ENCODE results near the gene IL11. TPM values are rescaled to one million over a fixed set of nuclear protein-coding genes. Genes with fewer than 3 reads are reported as not detected.

The IL11 gene
- total RNA-seq, 6 donors from 2014 or later = 0.20 to 0.34 TPM; not detected in 4

DNA sequence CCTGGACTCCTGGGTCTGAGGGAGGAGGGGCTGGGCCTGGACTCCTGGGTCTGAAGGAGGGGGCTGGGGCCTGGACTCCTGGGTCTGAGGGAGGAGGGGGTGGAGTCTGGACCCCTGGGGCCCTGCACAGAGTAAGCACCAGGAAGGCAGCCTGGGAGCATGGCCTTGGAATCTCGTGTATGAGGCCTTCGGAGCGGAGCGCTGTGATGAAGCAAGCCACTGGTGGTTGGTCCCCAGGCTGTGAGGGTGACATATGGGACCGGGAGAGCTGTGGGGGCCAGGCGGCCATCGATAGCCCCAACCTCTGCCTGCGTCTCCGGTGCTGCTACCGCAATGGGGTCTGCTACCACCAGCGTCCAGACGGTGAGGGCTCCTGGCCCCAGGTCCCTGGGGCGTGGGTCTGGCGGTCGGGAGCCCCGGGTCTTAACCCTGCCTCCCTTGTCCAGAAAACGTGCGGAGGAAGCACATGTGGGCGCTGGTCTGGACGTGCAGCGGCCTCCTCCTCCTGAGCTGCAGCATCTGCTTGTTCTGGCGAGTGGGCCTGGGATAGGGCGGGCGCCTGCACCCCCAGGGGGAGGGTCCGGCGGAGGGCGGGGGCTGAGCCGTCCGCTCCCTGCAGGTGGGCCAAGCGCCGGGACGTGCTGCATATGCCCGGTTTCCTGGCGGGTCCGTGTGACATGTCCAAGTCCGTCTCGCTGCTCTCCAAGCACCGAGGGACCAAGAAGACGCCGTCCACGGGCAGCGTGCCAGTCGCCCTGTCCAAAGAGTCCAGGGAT lies 7.3 kb upstream of the IL11 start:
- Histone ChIP-seq H3K4me1 (peaks cover 0 to 9% (median 8%) of the 10 kb centered on the region in 4 donors), H3K36me3 (no peaks in the 10 kb centered on the region), H3K27me3 (peaks cover 0 to 23% (median 8%) of the 10 kb centered on the region in 4 donors), H3K4me3 (no peak overlapping the region), H3K9me3 (no peaks in the 10 kb centered on the region), H3K27ac (no peak overlapping the region)
- ATAC-seq (ENCODE audit: low FRiP score in 2 of 2) = no peak
- DNase-seq = peak in 1 of 2 donors; percentile 83
- 38 to 41% methylated on average over 13 to 34 of the region's 43 CpGs for WGBS, 2 donors
- TF ChIP-seq POLR2A (IDR thresholded peaks at IDR 0.05) = no peak
- no peak for TF ChIP-seq POLR2AphosphoS5 (IDR thresholded peaks at IDR 0.05)
- TF ChIP-seq CTCF (IDR thresholded peaks at IDR 0.05) = no peak
- TF ChIP-seq EP300 (IDR thresholded peaks at IDR 0.05) = no peak

DNA sequence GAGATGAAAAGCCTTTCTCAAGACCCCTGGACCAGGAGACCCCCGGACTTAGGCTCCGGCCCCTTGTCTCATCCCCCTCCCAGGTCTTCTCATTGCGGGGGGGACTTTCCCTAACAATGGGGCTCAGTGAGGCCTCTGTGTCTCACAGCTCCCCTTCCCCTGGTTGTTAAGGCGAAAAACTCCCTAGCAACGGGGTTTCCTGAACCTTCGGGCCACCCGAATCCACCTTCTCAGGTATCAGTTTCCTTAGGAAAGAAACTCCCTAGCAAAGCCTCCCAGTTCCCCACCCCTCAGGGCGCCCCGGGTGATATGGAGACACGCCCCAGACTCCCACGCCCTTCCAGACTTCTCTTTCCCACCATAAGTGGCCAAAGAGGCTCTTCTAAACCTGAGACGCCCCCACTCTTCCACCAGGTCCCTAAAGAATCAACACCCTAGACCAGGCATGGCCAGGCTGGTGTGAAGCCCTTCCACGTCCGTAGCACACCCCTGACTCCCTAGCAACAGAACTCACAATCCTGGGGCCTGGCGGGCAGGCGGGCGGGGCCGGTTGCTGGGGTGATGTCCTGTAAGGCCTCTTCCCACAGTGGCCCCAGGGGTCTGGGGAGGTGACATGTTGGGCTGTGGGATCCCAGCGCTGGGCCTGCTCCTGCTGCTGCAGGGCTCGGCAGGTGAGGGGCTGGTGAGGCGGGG lies 6.1 kb upstream of the IL11 start, which contains the start of gene TMEM190:
TMEM190 (plus strand) TSS at position 586 of the 693 bp plus-strand sequence; CDS start at position 614, 28 bp downstream.
- ATAC-seq (ENCODE audit: low FRiP score in 2 of 2) (no peak), DNase-seq (peak in 1 of 2 donors; percentile 85)
- H3K4me1 ChIP-seq = peaks cover 0 to 9% (median 8%) of the 10 kb centered on the region in 4 donors
- H3K27me3 ChIP-seq = peaks cover 0 to 30% (median 13%) of the 10 kb centered on the region in 4 donors
- no peak within 1 kb of the TSS for H3K4me3 ChIP-seq
- WGBS, 2 donors = 40 to 42% methylated on average over 18 of the region's 21 CpGs
- no peak within 1 kb of the TSS for H3K27ac ChIP-seq
- no peaks in the 10 kb centered on the region for H3K36me3 ChIP-seq
- TF ChIP-seq POLR2A (IDR thresholded peaks at IDR 0.05) = no peak
- TF ChIP-seq CTCF (IDR thresholded peaks at IDR 0.05) = no peak
- TF ChIP-seq POLR2AphosphoS5 (IDR thresholded peaks at IDR 0.05) = no peak
- TF ChIP-seq EP300 (IDR thresholded peaks at IDR 0.05) = no peak
- no peaks in the 10 kb centered on the region for H3K9me3 ChIP-seq

- Histone ChIP-seq H3K27ac (peak overlapping the region in 1 of 4 donors; percentile 39), H3K4me1 (peaks cover 7 to 23% (median 17%) of the 10 kb centered on the region in 4 donors), H3K9me3 (no peaks in the 10 kb centered on the region), H3K27me3 (peaks cover 1 to 49% (median 26%) of the 10 kb centered on the region in 4 donors), H3K4me3 (no peak overlapping the region), H3K36me3 (no peaks in the 10 kb centered on the region)
- DNase-seq = peak in 1 of 2 donors; percentile 84
- WGBS, 2 donors = 10 to 19% methylated on average over 18 to 29 of the region's 31 CpGs
- no peak for ATAC-seq (ENCODE audit: low FRiP score in 2 of 2)
- TF ChIP-seq POLR2A (IDR thresholded peaks at IDR 0.05) (no peak), EP300 (IDR thresholded peaks at IDR 0.05) (no peak), CTCF (IDR thresholded peaks at IDR 0.05) (no peak), POLR2AphosphoS5 (IDR thresholded peaks at IDR 0.05) (no peak)
Observed at GRCh38 chr19:55373993-55374757, 3.9 kb upstream of the IL11 start.

DNA sequence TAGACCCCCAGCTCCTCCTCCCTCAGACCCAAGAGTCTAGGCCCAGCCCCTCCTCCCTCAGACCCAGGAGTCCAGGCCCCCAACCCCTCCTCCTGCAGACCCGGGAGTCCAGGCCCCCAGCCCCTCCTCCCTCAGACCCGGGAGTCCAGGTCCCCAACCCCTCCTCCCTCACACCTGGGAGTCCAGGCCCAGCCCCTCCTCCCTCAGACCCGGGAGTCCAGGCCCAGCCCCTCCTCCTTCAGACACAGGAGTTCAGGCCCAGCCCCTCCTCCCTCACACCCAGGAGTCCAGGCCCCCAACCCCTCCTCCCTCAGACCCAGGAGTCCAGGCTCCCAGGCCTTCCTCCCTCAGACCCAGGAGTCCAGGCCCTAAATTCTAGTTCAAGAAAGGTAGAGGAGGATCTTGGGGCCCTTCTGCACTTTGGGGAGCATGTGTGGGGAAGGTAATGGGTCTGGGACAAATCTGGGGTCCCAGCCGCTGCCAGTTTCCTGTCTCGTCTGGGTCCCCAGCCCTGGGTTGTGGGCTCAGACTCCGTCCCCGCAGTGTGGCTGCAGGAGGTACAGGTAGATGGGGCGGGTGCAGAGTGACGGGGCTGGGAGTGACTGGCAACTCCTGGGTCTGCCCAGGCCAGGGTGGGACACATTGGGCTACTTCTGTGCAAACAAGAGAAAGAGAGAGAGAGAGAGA lies 3.2 kb upstream of the IL11 start:
- Histone ChIP-seq H3K4me1 (peaks cover 11 to 29% (median 21%) of the 10 kb centered on the region in 4 donors), H3K36me3 (no peaks in the 10 kb centered on the region), H3K27ac (no peak overlapping the region), H3K4me3 (no peak overlapping the region), H3K27me3 (peaks cover 1 to 56% (median 30%) of the 10 kb centered on the region in 4 donors), H3K9me3 (no peaks in the 10 kb centered on the region)
- ATAC-seq (ENCODE audit: low FRiP score in 2 of 2) = no peak
- TF ChIP-seq POLR2A (IDR thresholded peaks at IDR 0.05) (no peak), CTCF (IDR thresholded peaks at IDR 0.05) (no peak)
- DNase-seq = no peak
- 46 to 48% methylated on average over 7 of the region's 9 CpGs for WGBS, 2 donors
